Effector memory CD4-positive, alpha-beta T cell (primary cell): ENCODE results near the gene ALG2.

Source experiments
- DNase-seq, 3 donors: peaks; one replicate each; pipeline ENCODE4 v3.0.0-alpha.2; 2020
- H3K27ac ChIP-seq: 2 replicates; pipeline ENCODE4 v1.7.0; 2013; ENCODE audit warnings: mild to moderate bottlenecking, low read length, moderate library complexity; ENCODE audit not compliant: insufficient read depth, poor library complexity, severe bottlenecking
- H3K27me3 ChIP-seq: replicated peaks from 2 replicates; pipeline ENCODE4 v1.7.0; 2013; ENCODE audit warnings: mild to moderate bottlenecking, low read length; ENCODE audit not compliant: insufficient read depth, control insufficient read depth, poor library complexity, severe bottlenecking
- H3K36me3 ChIP-seq: 2 replicates; pipeline ENCODE4 v1.7.0; 2013; ENCODE audit warnings: mild to moderate bottlenecking, low read length, moderate library complexity; ENCODE audit not compliant: control insufficient read depth, insufficient read depth
- H3K4me1 ChIP-seq: 2 replicates; pipeline ENCODE4 v1.7.0; 2013; ENCODE audit warnings: low read length, mild to moderate bottlenecking; ENCODE audit not compliant: control insufficient read depth, insufficient read depth, poor library complexity, severe bottlenecking
- H3K4me3 ChIP-seq: 2 replicates; pipeline ENCODE4 v1.7.0; 2013; ENCODE audit warnings: low read length, low read depth, mild to moderate bottlenecking; ENCODE audit not compliant: insufficient read depth, poor library complexity, severe bottlenecking
- H3K9me3 ChIP-seq: 2 replicates; pipeline ENCODE4 v1.7.0; 2013; ENCODE audit warnings: mild to moderate bottlenecking, low read length, moderate library complexity; ENCODE audit not compliant: control insufficient read depth
- total RNA-seq, 3 donors: gene quantifications; one replicate each; lab custom pipeline; 2026; lab: John Stamatoyannopoulos, UW

The ALG2 gene, protein sequence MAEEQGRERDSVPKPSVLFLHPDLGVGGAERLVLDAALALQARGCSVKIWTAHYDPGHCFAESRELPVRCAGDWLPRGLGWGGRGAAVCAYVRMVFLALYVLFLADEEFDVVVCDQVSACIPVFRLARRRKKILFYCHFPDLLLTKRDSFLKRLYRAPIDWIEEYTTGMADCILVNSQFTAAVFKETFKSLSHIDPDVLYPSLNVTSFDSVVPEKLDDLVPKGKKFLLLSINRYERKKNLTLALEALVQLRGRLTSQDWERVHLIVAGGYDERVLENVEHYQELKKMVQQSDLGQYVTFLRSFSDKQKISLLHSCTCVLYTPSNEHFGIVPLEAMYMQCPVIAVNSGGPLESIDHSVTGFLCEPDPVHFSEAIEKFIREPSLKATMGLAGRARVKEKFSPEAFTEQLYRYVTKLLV
- 20.5 to 23.4 (median 20.9) reads per million in 3 donors for total RNA-seq

GRCh38 chr9:99221621-99222415 lies at the start of gene ALG2, which contains the start of gene SEC61B:
TSS of gene ALG2 (minus strand) at chr9:99221942. CDS start at chr9:99221894, 48 bp downstream.
TSS of gene SEC61B (plus strand) at chr9:99222282. CDS start at chr9:99222364, 82 bp downstream.
- H3K4me3 ChIP-seq, result peak within 1 kb of the TSS; percentile 95
- peaks cover 19% of the 10 kb centered on the region for H3K4me1 ChIP-seq
- DNase-seq, result peak; percentile 81 to 90 (median 85)
- no peaks in the 10 kb centered on the region for H3K9me3 ChIP-seq
- H3K27ac ChIP-seq, result peak within 1 kb of the TSS; percentile 94
- peaks cover 21% of the 10 kb centered on the region for H3K36me3 ChIP-seq
- no peaks in the 10 kb centered on the region for H3K27me3 ChIP-seq

- Histone ChIP-seq H3K27ac (no peak overlapping the region), H3K36me3 (no peaks in the 10 kb centered on the region), H3K27me3 (no peaks in the 10 kb centered on the region), H3K9me3 (no peaks in the 10 kb centered on the region), H3K4me3 (no peak overlapping the region), H3K4me1 (peaks cover 2% of the 10 kb centered on the region)
- DNase-seq, result no peak
Observed at GRCh38 chr9:99270491-99270890, 48.7 kb upstream of the ALG2 start.

DNA sequence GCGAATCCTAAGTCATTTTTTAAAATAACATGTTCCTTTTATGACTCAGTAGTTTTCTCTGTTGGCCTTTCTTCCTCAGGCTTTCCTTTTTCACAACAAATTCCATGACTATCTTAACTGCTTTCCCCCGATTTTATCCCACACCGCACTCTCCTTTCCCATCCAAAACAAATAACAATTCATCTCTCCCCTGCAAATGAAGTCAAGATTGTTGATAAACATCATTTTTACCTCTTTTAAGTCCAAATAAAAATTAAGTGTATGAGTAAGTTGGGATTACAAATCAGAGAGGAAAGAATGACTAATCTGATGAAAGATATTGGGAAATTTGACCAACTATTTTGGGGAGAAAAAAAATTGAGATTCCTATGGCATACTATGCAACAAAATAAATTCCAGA lies 47.7 kb upstream of the ALG2 start:
- Histone ChIP-seq H3K9me3 (no peaks in the 10 kb centered on the region), H3K4me3 (no peak overlapping the region), H3K36me3 (no peaks in the 10 kb centered on the region), H3K27ac (no peak overlapping the region), H3K27me3 (no peaks in the 10 kb centered on the region), H3K4me1 (peaks cover 2% of the 10 kb centered on the region)
- DNase-seq, result no peak

DNA sequence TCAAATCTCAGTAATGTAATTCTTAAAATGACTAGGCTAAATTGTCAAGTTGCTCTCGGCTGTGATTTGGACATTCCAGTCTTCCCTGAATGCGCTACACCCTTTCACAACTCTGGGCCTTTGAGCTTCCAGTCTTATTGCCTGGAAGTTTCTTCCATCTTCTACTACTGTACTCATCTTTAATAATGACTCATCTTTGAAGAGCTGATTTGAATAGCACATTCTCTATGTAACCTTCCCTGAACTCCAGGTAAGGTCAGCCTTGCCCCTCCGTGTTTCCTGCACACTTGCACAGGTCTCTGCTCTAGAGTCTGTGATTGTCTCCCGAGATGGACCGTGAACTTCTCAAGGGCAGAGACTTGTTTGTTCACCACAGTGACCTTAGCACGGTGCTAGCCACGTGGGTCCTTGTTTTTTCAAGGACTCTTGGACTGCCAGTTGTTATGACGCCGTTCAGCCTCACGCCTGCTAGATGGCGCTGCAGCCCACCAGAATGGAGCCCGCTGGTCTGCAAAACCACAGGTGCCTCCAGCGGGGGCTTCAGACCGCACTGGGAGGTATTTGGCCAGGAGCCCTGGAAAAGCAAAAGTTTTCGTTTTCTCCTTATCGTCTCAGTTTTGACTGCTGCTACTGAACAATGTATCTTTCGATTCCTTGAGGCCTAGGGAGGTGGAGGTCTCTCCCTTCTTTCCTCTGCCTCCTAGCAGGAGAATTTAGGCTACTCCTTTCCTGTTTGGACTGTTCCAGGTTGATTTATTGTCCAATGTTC lies 44.7 kb upstream of the ALG2 start:
- H3K27ac ChIP-seq, result no peak overlapping the region
- peak overlapping the region; percentile 8 for H3K4me3 ChIP-seq
- no peaks in the 10 kb centered on the region for H3K9me3 ChIP-seq
- DNase-seq, result peak in 2 of 3 donors; percentile 4 to 21
- H3K36me3 ChIP-seq, result no peaks in the 10 kb centered on the region
- no peaks in the 10 kb centered on the region for H3K27me3 ChIP-seq
- peaks cover 2% of the 10 kb centered on the region for H3K4me1 ChIP-seq

DNA sequence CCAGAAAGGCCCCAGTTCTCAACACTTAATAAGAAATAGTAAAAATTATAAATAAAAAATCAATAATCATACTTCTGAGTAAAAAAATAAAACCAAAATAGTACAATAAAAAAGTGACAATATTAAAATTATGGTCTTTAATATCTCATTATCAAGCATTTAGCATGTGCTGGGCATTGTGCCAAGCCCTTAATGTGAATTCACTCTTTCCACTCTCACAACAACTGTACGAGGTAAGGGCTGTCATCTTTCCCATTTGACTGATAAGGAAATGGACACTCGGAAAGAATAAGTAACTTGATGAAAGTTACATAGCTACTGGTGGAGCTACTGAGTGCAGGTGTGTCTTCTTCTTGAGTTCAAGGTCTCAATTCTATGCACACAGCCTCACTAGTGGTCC lies 43.9 kb upstream of the ALG2 start:
- no peaks in the 10 kb centered on the region for H3K9me3 ChIP-seq
- no peaks in the 10 kb centered on the region for H3K36me3 ChIP-seq
- H3K27ac ChIP-seq, result no peak overlapping the region
- H3K4me1 ChIP-seq, result peaks cover 2% of the 10 kb centered on the region
- H3K27me3 ChIP-seq, result no peaks in the 10 kb centered on the region
- no peak for DNase-seq
- H3K4me3 ChIP-seq, result no peak overlapping the region

DNA sequence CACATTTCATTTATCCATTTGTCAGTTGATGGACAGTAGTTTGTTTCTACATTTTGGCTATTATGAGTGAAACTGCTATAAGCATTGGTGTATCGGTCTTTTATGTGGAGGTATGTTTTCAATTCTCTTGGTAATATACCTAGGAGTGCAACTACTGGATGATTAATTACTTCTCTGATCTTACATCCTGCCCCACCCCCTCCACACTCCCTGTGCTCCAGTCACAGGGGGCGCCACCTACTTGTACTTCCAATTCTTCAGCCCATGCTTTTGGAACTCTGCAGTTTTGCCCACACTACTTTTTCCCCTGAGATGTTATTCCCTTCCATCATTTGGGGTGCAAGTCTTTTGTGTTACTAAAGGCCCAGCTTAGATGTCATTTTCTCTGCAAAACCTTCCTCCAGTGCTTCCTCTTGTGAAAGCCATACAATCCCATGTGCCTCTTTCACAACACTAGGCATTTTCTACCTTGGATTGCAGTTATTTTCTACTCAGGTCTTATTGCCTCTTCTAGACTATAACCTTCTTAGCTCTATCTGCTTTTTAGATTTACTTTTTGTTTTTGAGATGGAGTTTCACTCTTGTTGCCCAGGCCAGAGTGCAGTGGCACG lies 42.4 kb upstream of the ALG2 start:
- H3K4me1 ChIP-seq, result peaks cover 2% of the 10 kb centered on the region
- DNase-seq, result no peak
- H3K9me3 ChIP-seq, result no peaks in the 10 kb centered on the region
- no peak overlapping the region for H3K27ac ChIP-seq
- no peaks in the 10 kb centered on the region for H3K36me3 ChIP-seq
- no peaks in the 10 kb centered on the region for H3K27me3 ChIP-seq
- H3K4me3 ChIP-seq, result no peak overlapping the region

DNA sequence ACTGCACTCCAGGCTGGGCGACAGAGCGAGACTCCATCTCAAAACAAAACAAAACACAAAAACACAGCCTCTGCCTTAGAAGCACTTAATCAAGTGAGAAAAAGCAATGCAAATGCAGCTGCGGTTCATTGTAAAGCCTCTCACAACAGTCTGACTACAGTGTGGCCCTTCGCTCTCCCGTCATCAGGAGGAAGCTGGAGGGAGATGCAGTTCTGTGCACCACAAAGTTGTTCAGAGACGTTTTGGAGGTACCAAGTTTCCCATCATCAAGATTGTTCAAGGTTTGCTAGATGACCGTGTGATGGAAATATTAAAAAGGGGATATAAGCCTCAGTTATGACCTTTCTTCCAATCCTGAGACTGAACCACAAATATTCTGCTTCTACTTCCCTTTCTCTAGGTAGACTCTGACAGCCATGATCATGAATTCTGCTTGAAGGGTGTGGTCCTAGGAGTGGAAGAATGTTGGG lies 41.2 kb upstream of the ALG2 start:
- H3K27ac ChIP-seq, result no peak overlapping the region
- peaks cover 2% of the 10 kb centered on the region for H3K4me1 ChIP-seq
- no peak for DNase-seq
- H3K9me3 ChIP-seq, result no peaks in the 10 kb centered on the region
- no peaks in the 10 kb centered on the region for H3K27me3 ChIP-seq
- H3K4me3 ChIP-seq, result no peak overlapping the region
- no peaks in the 10 kb centered on the region for H3K36me3 ChIP-seq

- Histone ChIP-seq H3K36me3 (no peaks in the 10 kb centered on the region), H3K4me3 (no peak overlapping the region), H3K9me3 (no peaks in the 10 kb centered on the region), H3K27ac (no peak overlapping the region), H3K4me1 (peaks cover 2% of the 10 kb centered on the region), H3K27me3 (no peaks in the 10 kb centered on the region)
- DNase-seq, result no peak
Observed at GRCh38 chr9:99261923-99262322, 40.2 kb upstream of the ALG2 start.

DNA sequence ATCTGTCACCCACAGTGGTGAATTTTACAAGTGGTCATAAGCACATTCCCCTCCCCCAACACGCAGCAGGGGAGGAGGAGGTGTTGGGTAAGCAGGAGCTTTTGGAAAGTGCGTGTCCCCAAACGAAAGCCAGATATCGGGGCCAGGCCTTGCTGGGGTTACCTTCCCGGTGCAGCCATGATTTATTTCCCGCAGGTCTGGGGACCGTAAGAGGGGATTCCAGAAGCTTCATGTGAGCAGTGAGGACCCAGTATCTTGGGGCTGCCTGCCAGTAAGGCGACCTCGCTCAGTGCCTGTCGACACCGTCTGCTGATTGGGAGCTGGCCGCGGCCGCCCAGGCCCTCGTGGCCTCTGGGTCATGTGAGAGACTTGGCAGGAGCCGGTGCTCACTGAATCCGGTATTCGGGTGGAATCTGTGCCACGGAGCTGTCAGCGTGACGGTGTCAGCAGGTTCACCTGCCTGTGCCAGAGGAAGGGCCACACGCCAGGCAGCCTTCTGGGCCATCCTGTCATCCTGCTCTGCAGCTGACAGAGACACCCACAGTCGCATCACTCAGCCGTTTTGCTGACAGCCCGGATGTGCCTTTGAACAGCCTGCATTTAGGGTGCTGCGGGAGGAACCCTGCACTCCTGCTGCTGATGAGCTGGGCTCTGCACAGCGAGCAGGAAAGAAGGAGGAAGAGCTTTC lies 37.6 kb upstream of the ALG2 start:
- Histone ChIP-seq H3K4me1 (no peaks in the 10 kb centered on the region), H3K36me3 (no peaks in the 10 kb centered on the region), H3K27ac (no peak overlapping the region), H3K4me3 (no peak overlapping the region), H3K9me3 (no peaks in the 10 kb centered on the region), H3K27me3 (no peaks in the 10 kb centered on the region)
- DNase-seq, result peak in 1 of 3 donors; percentile 12
